ENCODE results near the gene KLC1.

Gene KLC1

DNA sequence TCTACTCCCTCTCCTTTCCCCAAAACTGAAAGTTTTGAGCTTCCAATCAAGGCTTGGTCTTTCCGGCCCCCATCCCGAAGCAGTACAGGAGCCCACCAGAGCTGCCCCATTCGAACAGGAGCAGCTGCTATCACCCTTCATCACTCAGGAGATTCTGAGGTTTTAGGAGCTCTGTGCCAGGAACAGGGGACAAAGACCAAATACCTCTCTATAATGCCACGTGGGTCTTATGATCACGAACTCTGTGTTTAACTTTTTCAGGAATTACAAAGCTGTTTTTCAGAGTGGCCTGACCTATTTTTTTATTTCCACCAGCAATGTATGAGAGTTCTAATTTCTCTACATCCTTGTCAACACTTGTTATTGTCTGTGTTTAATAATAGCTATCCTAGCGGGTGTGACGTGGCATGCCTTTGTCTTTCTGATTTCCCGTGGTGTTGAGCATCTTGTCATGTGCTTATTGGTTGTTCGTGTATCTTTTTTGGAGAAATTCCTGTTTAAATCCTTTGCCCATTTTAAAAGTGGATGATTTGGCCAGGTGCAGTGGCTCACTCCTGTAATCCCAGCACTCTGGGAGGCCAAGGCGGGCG, 44.6 kb upstream of the KLC1 start:
- Histone ChIP-seq H3K36me3 (ENCODE audit: control insufficient read depth, low read length) (no peaks in the 10 kb centered on the region; the same call in 1 of the 2 replicates), H3K9me3 (ENCODE audit: control insufficient read depth, insufficient read depth, low read length) (no peaks in the 10 kb centered on the region), H3K79me2 (ENCODE audit: control insufficient read depth, low read length) (no peaks in the 10 kb centered on the region), H3K9me2 (replicated peaks; ENCODE audit: control insufficient read depth, low read length) (no peaks in the 10 kb centered on the region), H3K27ac (ENCODE audit: low read depth, low read length) (no peak overlapping the region), H3K27me3 (ENCODE audit: control insufficient read depth, low read length) (no peaks in the 10 kb centered on the region), H3F3A (ENCODE audit: control insufficient read depth, insufficient read depth) (no peaks in the 10 kb centered on the region), H3K4me3 (ENCODE audit: low read length) (no peak overlapping the region), H3K4me1 (ENCODE audit: control insufficient read depth, low read length) (no peaks in the 10 kb centered on the region), H3K4me2 (ENCODE audit: low read length) (no peak overlapping the region), H4K20me1 (ENCODE audit: control insufficient read depth, insufficient read depth, low read depth, low read length) (no peaks in the 10 kb centered on the region)
- TF ChIP-seq, protein P1, sequence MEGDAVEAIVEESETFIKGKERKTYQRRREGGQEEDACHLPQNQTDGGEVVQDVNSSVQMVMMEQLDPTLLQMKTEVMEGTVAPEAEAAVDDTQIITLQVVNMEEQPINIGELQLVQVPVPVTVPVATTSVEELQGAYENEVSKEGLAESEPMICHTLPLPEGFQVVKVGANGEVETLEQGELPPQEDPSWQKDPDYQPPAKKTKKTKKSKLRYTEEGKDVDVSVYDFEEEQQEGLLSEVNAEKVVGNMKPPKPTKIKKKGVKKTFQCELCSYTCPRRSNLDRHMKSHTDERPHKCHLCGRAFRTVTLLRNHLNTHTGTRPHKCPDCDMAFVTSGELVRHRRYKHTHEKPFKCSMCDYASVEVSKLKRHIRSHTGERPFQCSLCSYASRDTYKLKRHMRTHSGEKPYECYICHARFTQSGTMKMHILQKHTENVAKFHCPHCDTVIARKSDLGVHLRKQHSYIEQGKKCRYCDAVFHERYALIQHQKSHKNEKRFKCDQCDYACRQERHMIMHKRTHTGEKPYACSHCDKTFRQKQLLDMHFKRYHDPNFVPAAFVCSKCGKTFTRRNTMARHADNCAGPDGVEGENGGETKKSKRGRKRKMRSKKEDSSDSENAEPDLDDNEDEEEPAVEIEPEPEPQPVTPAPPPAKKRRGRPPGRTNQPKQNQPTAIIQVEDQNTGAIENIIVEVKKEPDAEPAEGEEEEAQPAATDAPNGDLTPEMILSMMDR (IDR thresholded peaks at IDR 0.05; ENCODE audit: low read depth, low read length, poor library complexity, severe bottlenecking), result no peak
- no peak for TF ChIP-seq EZH2phosphoT487 (IDR thresholded peaks at IDR 0.05; ENCODE audit: borderline replicate concordance, low read length)

DNA sequence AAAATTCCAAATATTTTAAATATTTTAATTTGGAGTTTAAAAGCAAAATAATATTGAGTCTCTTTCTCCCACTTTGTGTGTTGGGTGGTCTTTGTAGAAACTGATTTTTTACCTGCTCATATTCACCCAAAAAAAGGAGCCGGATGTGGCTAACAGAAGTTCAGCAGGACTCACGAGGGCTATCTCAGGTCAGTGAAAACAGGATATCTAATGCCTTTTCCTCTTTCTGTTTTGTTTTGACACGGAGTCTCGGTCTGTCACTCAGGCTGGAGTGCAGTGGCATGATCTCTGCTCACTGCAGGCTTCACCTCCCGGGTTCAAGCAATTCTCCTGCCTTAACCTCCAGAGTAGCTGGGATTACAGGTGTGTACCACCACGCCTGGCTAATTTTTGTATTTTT, 35.4 kb upstream of the KLC1 start:
- Histone ChIP-seq H4K20me1 (ENCODE audit: control insufficient read depth, insufficient read depth, low read depth, low read length) (no peaks in the 10 kb centered on the region), H3K4me3 (ENCODE audit: low read length) (peak overlapping the region; percentile 45), H3K4me1 (ENCODE audit: control insufficient read depth, low read length) (peaks cover 28% of the 10 kb centered on the region), H3K27ac (ENCODE audit: low read depth, low read length) (peak overlapping the region; percentile 29), H3K4me2 (ENCODE audit: low read length) (peak overlapping the region; percentile 56), H3K36me3 (ENCODE audit: control insufficient read depth, low read length) (no peaks in the 10 kb centered on the region), H3K79me2 (ENCODE audit: control insufficient read depth, low read length) (no peaks in the 10 kb centered on the region), H3F3A (ENCODE audit: control insufficient read depth, insufficient read depth) (no peaks in the 10 kb centered on the region), H3K9me3 (ENCODE audit: control insufficient read depth, insufficient read depth, low read length) (no peaks in the 10 kb centered on the region), H3K9me2 (replicated peaks; ENCODE audit: control insufficient read depth, low read length) (no peaks in the 10 kb centered on the region), H3K27me3 (ENCODE audit: control insufficient read depth, low read length) (no peaks in the 10 kb centered on the region)
- TF ChIP-seq, protein P1 (IDR thresholded peaks at IDR 0.05; ENCODE audit: low read depth, low read length, poor library complexity, severe bottlenecking), result no peak
- no peak for TF ChIP-seq EZH2phosphoT487 (IDR thresholded peaks at IDR 0.05; ENCODE audit: borderline replicate concordance, low read length)

DNA sequence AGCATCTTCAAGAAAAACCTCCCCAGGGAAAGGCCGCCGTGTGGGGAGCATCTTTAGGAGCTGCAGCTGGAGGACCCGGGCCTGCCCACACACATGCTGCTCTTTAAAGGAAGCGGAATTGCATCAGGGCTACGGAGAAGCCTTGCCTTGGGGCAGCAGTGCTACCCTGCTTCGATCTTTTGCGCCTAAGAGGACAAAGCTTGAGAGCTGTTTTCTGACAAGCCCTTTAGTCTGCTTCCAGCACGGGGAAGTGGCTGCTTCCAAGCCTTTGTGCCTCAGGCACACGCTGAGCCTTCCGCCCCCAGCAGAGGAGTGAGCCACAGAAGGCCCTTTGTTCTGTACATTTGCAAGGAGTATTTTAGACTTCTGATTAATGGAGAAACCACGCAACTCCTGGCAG, 34.7 kb upstream of the KLC1 start:
- Histone ChIP-seq H4K20me1 (ENCODE audit: control insufficient read depth, insufficient read depth, low read depth, low read length) (no peaks in the 10 kb centered on the region), H3F3A (ENCODE audit: control insufficient read depth, insufficient read depth) (no peaks in the 10 kb centered on the region), H3K27me3 (ENCODE audit: control insufficient read depth, low read length) (no peaks in the 10 kb centered on the region), H3K4me3 (ENCODE audit: low read length) (peak overlapping the region; percentile 45; the same call in 1 of the 2 replicates), H3K27ac (ENCODE audit: low read depth, low read length) (no peak overlapping the region), H3K9me3 (ENCODE audit: control insufficient read depth, insufficient read depth, low read length) (no peaks in the 10 kb centered on the region), H3K4me1 (ENCODE audit: control insufficient read depth, low read length) (peaks cover 28% of the 10 kb centered on the region), H3K9me2 (replicated peaks; ENCODE audit: control insufficient read depth, low read length) (no peaks in the 10 kb centered on the region), H3K4me2 (ENCODE audit: low read length) (peak overlapping the region; percentile 56), H3K79me2 (ENCODE audit: control insufficient read depth, low read length) (no peaks in the 10 kb centered on the region), H3K36me3 (ENCODE audit: control insufficient read depth, low read length) (no peaks in the 10 kb centered on the region)
- TF ChIP-seq EZH2phosphoT487 (IDR thresholded peaks at IDR 0.05; ENCODE audit: borderline replicate concordance, low read length), result no peak

DNA sequence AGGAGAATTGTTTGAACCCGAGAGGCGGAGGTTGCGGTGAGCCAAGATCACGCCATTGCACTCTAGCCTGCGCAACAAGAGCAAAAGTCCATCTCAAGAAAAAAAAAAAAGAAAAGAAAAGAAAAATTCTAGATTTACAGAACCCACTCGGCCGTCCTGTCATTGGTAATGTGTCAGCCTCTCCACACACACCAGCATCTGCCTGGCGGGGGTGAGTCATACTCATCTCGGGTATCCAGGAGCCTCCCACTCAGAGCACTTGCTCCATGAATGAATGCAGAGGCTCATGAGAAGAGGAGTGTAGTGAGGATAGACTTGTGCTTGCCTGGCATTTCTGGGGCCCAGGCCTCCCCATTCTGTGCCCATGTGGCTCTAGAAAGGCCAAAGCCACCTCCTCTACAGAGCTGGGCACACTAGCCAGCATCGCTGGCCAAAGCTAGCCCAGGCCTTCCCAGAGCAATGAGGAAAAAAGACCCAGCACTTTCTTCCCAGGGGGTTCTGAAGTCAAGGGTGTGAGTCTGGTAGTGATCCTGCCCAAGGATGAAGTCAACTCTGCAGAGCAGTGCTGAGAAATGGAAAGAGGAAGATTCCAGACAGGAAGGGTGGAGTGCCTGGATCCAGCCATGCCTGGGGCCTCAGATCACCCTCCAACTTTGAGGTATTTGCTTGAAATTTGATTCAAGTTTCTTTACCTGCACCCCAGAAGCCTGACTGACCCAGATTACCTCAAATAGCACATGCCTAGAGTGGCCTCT, 31.2 kb upstream of the KLC1 start:
- Histone ChIP-seq H3K9me2 (replicated peaks; ENCODE audit: control insufficient read depth, low read length) (no peaks in the 10 kb centered on the region), H3K9me3 (ENCODE audit: control insufficient read depth, insufficient read depth, low read length) (no peaks in the 10 kb centered on the region), H3K4me3 (ENCODE audit: low read length) (no peak overlapping the region), H3K27me3 (ENCODE audit: control insufficient read depth, low read length) (no peaks in the 10 kb centered on the region), H4K20me1 (ENCODE audit: control insufficient read depth, insufficient read depth, low read depth, low read length) (no peaks in the 10 kb centered on the region), H3K36me3 (ENCODE audit: control insufficient read depth, low read length) (no peaks in the 10 kb centered on the region), H3K4me1 (ENCODE audit: control insufficient read depth, low read length) (peaks cover 27% of the 10 kb centered on the region), H3F3A (ENCODE audit: control insufficient read depth, insufficient read depth) (no peaks in the 10 kb centered on the region), H3K27ac (ENCODE audit: low read depth, low read length) (no peak overlapping the region), H3K79me2 (ENCODE audit: control insufficient read depth, low read length) (no peaks in the 10 kb centered on the region), H3K4me2 (ENCODE audit: low read length) (no peak overlapping the region)
- TF ChIP-seq, protein P1 (IDR thresholded peaks at IDR 0.05; ENCODE audit: low read depth, low read length, poor library complexity, severe bottlenecking), result no peak
- no peak for TF ChIP-seq EZH2phosphoT487 (IDR thresholded peaks at IDR 0.05; ENCODE audit: borderline replicate concordance, low read length)

Data from DOHH2 (cell line).